Cardiac muscle cell (in vitro differentiated cells and primary cell): ENCODE results near the gene YES1. TPM values are rescaled to one million over a fixed set of nuclear protein-coding genes. Genes with fewer than 3 reads are reported as not detected.
"Not testable (repeated sequence)": the region's sequence is repeated elsewhere in the genome, so short reads cannot be mapped to it uniquely, and the experiment has no call there.

ENCODE experiments used
- DNase-seq, 2 donors: peaks; one replicate each; pipeline versions ENCODE4 v3.0.0 to v3.0.0-alpha.2; 2010 to 2017; ENCODE audit warnings: low read depth in 1 of 2, low spot score in 1 of 2
- H3K27ac ChIP-seq: fragments of 200-600 bp; sonication (generic); 2 replicates; pipeline ENCODE4 v1.5.1; 2016
- H3K27me3 ChIP-seq: fragments of 200-600 bp; sonication (generic); 2 replicates; pipeline ENCODE4 v1.6.0; 2016; ENCODE audit warnings: control low read depth
- H3K36me3 ChIP-seq: fragments of 200-600 bp; sonication (generic); 2 replicates; pipeline ENCODE4 v1.5.1; 2016; ENCODE audit warnings: control low read depth
- H3K4me1 ChIP-seq: fragments of 200-600 bp; sonication (generic); 2 replicates; pipeline ENCODE4 v1.8.1; 2017; ENCODE audit warnings: low read depth, mild to moderate bottlenecking, mixed run types
- H3K4me3 ChIP-seq: fragments of 200-600 bp; sonication (generic); 2 replicates; pipeline ENCODE4 v1.5.1; 2016; ENCODE audit warnings: mild to moderate bottlenecking
- H3K9me3 ChIP-seq: fragments of 200-600 bp; sonication (generic); 2 replicates; pipeline ENCODE4 v1.5.1; 2017; ENCODE audit warnings: low read depth, mild to moderate bottlenecking, control low read depth
- CTCF ChIP-seq: IDR thresholded peaks from 2 replicates; pipeline ENCODE4 v1.5.1; 2012; ENCODE audit warnings: low read depth, mild to moderate bottlenecking, low read length
- polyA plus RNA-seq: library from polyadenylated mRNA; unstranded; fragments of >200 nt; fragmentation: Nextera tagmentation; extraction: Ambion mirVana; gene quantifications from 2 replicates; pipeline ENCODE4 v1.2.1, GENCODE V29; 2016
- total RNA-seq: library from RNA; depleted of rRNA; stranded (reverse); fragments of >200 nt; gene quantifications from 2 replicates; pipeline ENCODE4 v1.2.3, GENCODE V29; 2016

Gene YES1
- total and polyA plus RNA-seq, 2 experiments from 2014 or later = 18.5 to 96.0 TPM

- Histone ChIP-seq H3K9me3 (no peaks in the 10 kb centered on the region), H3K4me3 (no peak overlapping the region), H3K27ac (no peak overlapping the region), H3K4me1 (peaks cover 11% of the 10 kb centered on the region), H3K27me3 (no peaks in the 10 kb centered on the region), H3K36me3 (no peaks in the 10 kb centered on the region)
- peak in 1 of 2 donors; percentile 11 for DNase-seq
- TF ChIP-seq CTCF = no peak
Measured at GRCh38 chr18:777021-777420, 35.0 kb downstream of the YES1 start.

GRCh38 chr18:776044-776443 lies 36.0 kb downstream of the YES1 start:
- peaks cover 11% of the 10 kb centered on the region for H3K4me1 ChIP-seq
- not testable (repeated sequence) for H3K27me3 ChIP-seq, H3K9me3 ChIP-seq, DNase-seq, H3K36me3 ChIP-seq, H3K4me3 ChIP-seq, H3K27ac ChIP-seq

- TF ChIP-seq CTCF = no peak
- DNase-seq = no peak
- H3K36me3 ChIP-seq = no peaks in the 10 kb centered on the region
- no peak overlapping the region for H3K4me3 ChIP-seq
- H3K27me3 ChIP-seq = no peaks in the 10 kb centered on the region
- no peak overlapping the region for H3K27ac ChIP-seq
- H3K9me3 ChIP-seq = no peaks in the 10 kb centered on the region
- peaks cover 11% of the 10 kb centered on the region for H3K4me1 ChIP-seq
Measured at GRCh38 chr18:774811-775210, 37.2 kb downstream of the YES1 start.

- H3K27ac ChIP-seq = no peak overlapping the region
- no peak for TF ChIP-seq CTCF
- H3K36me3 ChIP-seq = no peaks in the 10 kb centered on the region
- H3K4me1 ChIP-seq = peaks cover 11% of the 10 kb centered on the region
- no peak overlapping the region for H3K4me3 ChIP-seq
- DNase-seq = no peak
- H3K9me3 ChIP-seq = no peaks in the 10 kb centered on the region
- H3K27me3 ChIP-seq = no peaks in the 10 kb centered on the region
Measured at GRCh38 chr18:773980-774624, 37.9 kb downstream of the YES1 start.

- no peak for TF ChIP-seq CTCF
- no peak overlapping the region for H3K4me3 ChIP-seq
- H3K27ac ChIP-seq = no peak overlapping the region
- no peak for DNase-seq
- H3K27me3 ChIP-seq = no peaks in the 10 kb centered on the region
- H3K4me1 ChIP-seq = no peaks in the 10 kb centered on the region
- H3K9me3 ChIP-seq = no peaks in the 10 kb centered on the region
- no peaks in the 10 kb centered on the region for H3K36me3 ChIP-seq
Measured at GRCh38 chr18:770583-770961, 41.5 kb downstream of the YES1 start.

GRCh38 chr18:767961-768360 lies 44.1 kb downstream of the YES1 start:
- no peaks in the 10 kb centered on the region for H3K27me3 ChIP-seq
- H3K36me3 ChIP-seq = no peaks in the 10 kb centered on the region
- H3K9me3 ChIP-seq = no peaks in the 10 kb centered on the region
- no peak for DNase-seq
- TF ChIP-seq CTCF = no peak
- no peak overlapping the region for H3K27ac ChIP-seq
- H3K4me1 ChIP-seq = no peaks in the 10 kb centered on the region
- H3K4me3 ChIP-seq = no peak overlapping the region
